Esophagus muscularis mucosa (tissue), 4 donors: ENCODE data around the gene HSPB3.

Experiments used
- EP300 ChIP-seq: sonication (generic); formaldehyde crosslinking; IDR thresholded peaks from one replicate; pipeline ENCODE4 v1.6.1; 2017; ENCODE audit warnings: antibody characterized with exemption
- POLR2A ChIP-seq: fragments of 450-650 bp; IDR thresholded peaks from one replicate; pipeline ENCODE4 v1.6.1; 2017; ENCODE audit warnings: antibody characterized with exemption, moderate library complexity, mild to moderate bottlenecking, low read depth
- POLR2AphosphoS5 ChIP-seq, 2 donors: sonication (generic); formaldehyde crosslinking; IDR thresholded peaks; one replicate each; pipeline ENCODE4 v1.6.1; 2017; ENCODE audit warnings: antibody characterized with exemption in 2 of 2
- TF ChIP-seq, protein P1 (sequence below), 3 experiments: fragments of 200-600 bp in 2 of 3; fragments of 450-650 bp in 1 of 3; sonication (generic) in 2 of 3; IDR thresholded peaks; one replicate each; pipeline ENCODE4 v1.5.1; 2017 to 2019; ENCODE audit warnings: antibody characterized with exemption in 3 of 3, mild to moderate bottlenecking in 2 of 3, moderate library complexity in 1 of 3

- TF ChIP-seq POLR2A, result no peak
- TF ChIP-seq, protein P1, sequence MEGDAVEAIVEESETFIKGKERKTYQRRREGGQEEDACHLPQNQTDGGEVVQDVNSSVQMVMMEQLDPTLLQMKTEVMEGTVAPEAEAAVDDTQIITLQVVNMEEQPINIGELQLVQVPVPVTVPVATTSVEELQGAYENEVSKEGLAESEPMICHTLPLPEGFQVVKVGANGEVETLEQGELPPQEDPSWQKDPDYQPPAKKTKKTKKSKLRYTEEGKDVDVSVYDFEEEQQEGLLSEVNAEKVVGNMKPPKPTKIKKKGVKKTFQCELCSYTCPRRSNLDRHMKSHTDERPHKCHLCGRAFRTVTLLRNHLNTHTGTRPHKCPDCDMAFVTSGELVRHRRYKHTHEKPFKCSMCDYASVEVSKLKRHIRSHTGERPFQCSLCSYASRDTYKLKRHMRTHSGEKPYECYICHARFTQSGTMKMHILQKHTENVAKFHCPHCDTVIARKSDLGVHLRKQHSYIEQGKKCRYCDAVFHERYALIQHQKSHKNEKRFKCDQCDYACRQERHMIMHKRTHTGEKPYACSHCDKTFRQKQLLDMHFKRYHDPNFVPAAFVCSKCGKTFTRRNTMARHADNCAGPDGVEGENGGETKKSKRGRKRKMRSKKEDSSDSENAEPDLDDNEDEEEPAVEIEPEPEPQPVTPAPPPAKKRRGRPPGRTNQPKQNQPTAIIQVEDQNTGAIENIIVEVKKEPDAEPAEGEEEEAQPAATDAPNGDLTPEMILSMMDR (IDR thresholded peaks at IDR 0.05), result no peak
- no peak for TF ChIP-seq POLR2AphosphoS5 (IDR thresholded peaks at IDR 0.05)
- no peak for TF ChIP-seq EP300
Measured at GRCh38 chr5:54421976-54422375, 33.5 kb upstream of the HSPB3 start.
